HG03378 (cell line): ENCODE measurements around the gene GPR143.
"Not testable (repeated sequence)": the region's sequence is repeated elsewhere in the genome, so short reads cannot be mapped to it uniquely, and the experiment has no call there.

Experiments used
- ATAC-seq: cut with Tn5 transposase; IDR thresholded peaks from one replicate; pipeline ENCODE4 v1.9.1; 2021; ENCODE audit warnings: mild to moderate bottlenecking, moderate library complexity; ENCODE audit not compliant: unreplicated experiment

The GPR143 gene

GRCh38 chrX:9765737-9766097 lies at the start of gene GPR143:
GPR143 (minus strand) TSS chrX:9765847; CDS start chrX:9765817, 30 bp downstream.
- no peak for ATAC-seq

GRCh38 chrX:9811086-9811485 lies 45.4 kb upstream of the GPR143 start:
- ATAC-seq = not testable (repeated sequence)

GRCh38 chrX:9809876-9810275 lies 44.2 kb upstream of the GPR143 start:
- not testable (repeated sequence) for ATAC-seq

- ATAC-seq = no peak
These were observed 41.9 kb upstream of the GPR143 start for GRCh38 chrX:9807355-9808182.

- no peak for ATAC-seq
These were observed 40.3 kb upstream of the GPR143 start for GRCh38 chrX:9805956-9806355.

GRCh38 chrX:9804444-9804843 lies 38.8 kb upstream of the GPR143 start:
- ATAC-seq = no peak

GRCh38 chrX:9802737-9803136 lies 37.1 kb upstream of the GPR143 start:
- no peak for ATAC-seq

GRCh38 chrX:9797384-9798360 lies 32.0 kb upstream of the GPR143 start:
- ATAC-seq = no peak

- no peak for ATAC-seq
These were observed 28.8 kb upstream of the GPR143 start for GRCh38 chrX:9794495-9794894.

- no peak for ATAC-seq
These were observed 25.2 kb upstream of the GPR143 start for GRCh38 chrX:9790866-9791265.

- no peak for ATAC-seq
These were observed 23.9 kb upstream of the GPR143 start for GRCh38 chrX:9789555-9789954.

GRCh38 chrX:9788911-9789310 lies 23.3 kb upstream of the GPR143 start:
- no peak for ATAC-seq

GRCh38 chrX:9786798-9787635 lies 21.4 kb upstream of the GPR143 start:
- ATAC-seq = no peak

- ATAC-seq = no peak
These were observed 20.5 kb upstream of the GPR143 start, which contains the start of gene SHROOM2 for GRCh38 chrX:9785944-9786797. SHROOM2 (plus strand) TSS chrX:9786429; CDS start chrX:9786546, 117 bp downstream.

GRCh38 chrX:9785254-9785943 lies 19.8 kb upstream of the GPR143 start:
- no peak for ATAC-seq

GRCh38 chrX:9784332-9784731 lies 18.7 kb upstream of the GPR143 start:
- no peak for ATAC-seq

- ATAC-seq = no peak
These were observed 16.3 kb upstream of the GPR143 start for GRCh38 chrX:9781941-9782340.

- no peak for ATAC-seq
These were observed 10.3 kb upstream of the GPR143 start for GRCh38 chrX:9775930-9776329.

- no peak for ATAC-seq
These were observed 7.3 kb upstream of the GPR143 start for GRCh38 chrX:9772943-9773342.
